Kidney epithelial cell (primary cell): ENCODE results near the gene TMEM178A. TPM values are rescaled to one million over a fixed set of nuclear protein-coding genes. Genes with fewer than 3 reads are reported as not detected.

Experiments used
- DNase-seq: peaks from one replicate; pipeline ENCODE4 v3.0.0-alpha.2; 2010; ENCODE audit warnings: low read depth
- H3K27me3 ChIP-seq: 2 replicates; pipeline ENCODE4 v1.6.0; 2011; ENCODE audit warnings: low read length; ENCODE audit not compliant: control insufficient read depth, insufficient read depth
- H3K36me3 ChIP-seq: 2 replicates; pipeline ENCODE4 v1.5.1; 2011; ENCODE audit warnings: low read length; ENCODE audit not compliant: control insufficient read depth, insufficient read depth
- H3K4me3 ChIP-seq: 2 replicates; pipeline ENCODE4 v1.5.1; 2011; ENCODE audit warnings: low read depth, mild to moderate bottlenecking, control low read depth, low read length
- CTCF ChIP-seq: IDR thresholded peaks from 2 replicates; pipeline ENCODE4 v1.5.1; 2011; ENCODE audit warnings: mild to moderate bottlenecking, moderate library complexity, low read length, control low read depth, inconsistent platforms; ENCODE audit not compliant: insufficient read depth, poor library complexity, severe bottlenecking
- total RNA-seq: library from RNA; depleted of rRNA; stranded (reverse); fragments of >200 nt; gene quantifications from 2 replicates; pipeline ENCODE4 v1.2.3, GENCODE V29; 2015

TMEM178A gene
- total RNA-seq, result 1.7 and 2.8 TPM in 2 replicates

DNA sequence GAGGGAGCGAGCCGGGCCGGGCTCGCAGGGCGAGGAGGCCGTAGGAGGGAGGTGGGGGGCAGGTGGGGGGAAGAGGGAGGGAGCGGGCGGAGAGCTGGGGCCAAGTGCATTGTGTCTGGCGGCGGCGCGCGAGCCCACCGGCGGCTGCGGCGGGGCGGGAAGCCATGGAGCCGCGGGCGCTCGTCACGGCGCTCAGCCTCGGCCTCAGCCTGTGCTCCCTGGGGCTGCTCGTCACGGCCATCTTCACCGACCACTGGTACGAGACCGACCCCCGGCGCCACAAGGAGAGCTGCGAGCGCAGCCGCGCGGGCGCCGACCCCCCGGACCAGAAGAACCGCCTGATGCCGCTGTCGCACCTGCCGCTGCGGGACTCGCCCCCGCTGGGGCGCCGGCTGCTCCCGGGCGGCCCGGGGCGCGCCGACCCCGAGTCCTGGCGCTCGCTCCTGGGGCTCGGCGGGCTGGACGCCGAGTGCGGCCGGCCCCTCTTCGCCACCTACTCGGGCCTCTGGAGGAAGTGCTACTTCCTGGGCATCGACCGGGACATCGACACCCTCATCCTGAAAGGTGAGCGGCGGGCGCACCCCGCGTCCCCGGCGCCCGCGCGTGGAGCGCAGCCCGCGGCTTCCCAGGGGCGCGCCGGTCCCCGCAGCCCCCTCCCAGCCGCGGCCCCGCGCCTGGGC is at the start of gene TMEM178A:
TMEM178A (plus strand) TSS at position 107 of the 680 bp plus-strand sequence; CDS start at position 165, 58 bp downstream.
- Histone ChIP-seq H3K4me3 (peak within 1 kb of the TSS; percentile 49), H3K27me3 (peaks cover 24% of the 10 kb centered on the region), H3K36me3 (no peaks in the 10 kb centered on the region)
- DNase-seq, result no peak
- TF ChIP-seq CTCF, result no peak

- H3K4me3 ChIP-seq, result no peak overlapping the region
- TF ChIP-seq CTCF, result no peak
- no peaks in the 10 kb centered on the region for H3K27me3 ChIP-seq
- DNase-seq, result no peak
- no peaks in the 10 kb centered on the region for H3K36me3 ChIP-seq
Observed at GRCh38 chr2:39618236-39618635, 47.5 kb upstream of the TMEM178A start.

GRCh38 chr2:39618736-39619135 is 47.0 kb upstream of the TMEM178A start:
- Histone ChIP-seq H3K4me3 (no peak overlapping the region), H3K36me3 (no peaks in the 10 kb centered on the region), H3K27me3 (no peaks in the 10 kb centered on the region)
- no peak for TF ChIP-seq CTCF
- no peak for DNase-seq

GRCh38 chr2:39620067-39620466 is 45.6 kb upstream of the TMEM178A start:
- H3K4me3 ChIP-seq, result no peak overlapping the region
- no peaks in the 10 kb centered on the region for H3K36me3 ChIP-seq
- DNase-seq, result no peak
- H3K27me3 ChIP-seq, result no peaks in the 10 kb centered on the region
- no peak for TF ChIP-seq CTCF

GRCh38 chr2:39621596-39621995 is 44.1 kb upstream of the TMEM178A start:
- Histone ChIP-seq H3K4me3 (no peak overlapping the region), H3K36me3 (no peaks in the 10 kb centered on the region), H3K27me3 (no peaks in the 10 kb centered on the region)
- TF ChIP-seq CTCF, result no peak
- DNase-seq, result no peak

DNA sequence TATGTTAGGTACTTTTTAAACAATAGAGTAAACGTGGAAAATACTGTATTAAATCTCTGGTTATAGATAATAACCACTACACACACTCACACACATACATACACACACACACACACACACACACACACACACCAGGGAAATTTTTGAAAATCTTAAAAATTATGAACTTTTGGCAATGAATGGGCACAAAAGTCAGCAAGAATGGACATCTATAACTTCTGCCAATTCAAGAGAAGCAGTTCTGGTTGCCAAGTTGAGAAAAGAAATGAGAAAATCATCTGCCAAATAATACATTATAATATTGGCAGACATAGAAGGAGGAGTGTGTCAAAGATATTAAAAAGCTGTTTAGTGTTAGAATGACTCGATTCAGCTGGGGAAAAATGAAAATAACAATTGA is 42.9 kb upstream of the TMEM178A start:
- Histone ChIP-seq H3K27me3 (no peaks in the 10 kb centered on the region), H3K36me3 (no peaks in the 10 kb centered on the region), H3K4me3 (no peak overlapping the region)
- no peak for DNase-seq
- no peak for TF ChIP-seq CTCF
